CD4-positive, alpha-beta T cell treated with Interleukin-21 for 1 hour (primary cell): ENCODE results near the gene RAB22A.

Experiments used
- DNase-seq: peaks from one replicate; pipeline ENCODE4 v3.0.0-alpha.2; 2020

The RAB22A gene

GRCh38 chr20:58305061-58305460 is 4.5 kb upstream of the RAB22A start:
- no peak for DNase-seq

- DNase-seq, result peak; percentile 95
These were observed 2.9 kb upstream of the RAB22A start for GRCh38 chr20:58306421-58307261.

GRCh38 chr20:58307270-58307669 is 2.2 kb upstream of the RAB22A start:
- no peak for DNase-seq

GRCh38 chr20:58308290-58308679 is 1.2 kb upstream of the RAB22A start:
- DNase-seq, result peak; percentile 39

- peak; percentile 62 for DNase-seq
These were observed 611 bp upstream of the RAB22A start for GRCh38 chr20:58308680-58309527.

GRCh38 chr20:58310291-58310782 is 822 bp downstream of the RAB22A start:
- peak; percentile 33 for DNase-seq

- DNase-seq, result no peak
These were observed 3.3 kb downstream of the RAB22A start for GRCh38 chr20:58312836-58313235.

GRCh38 chr20:58313396-58313795 is 3.9 kb downstream of the RAB22A start:
- peak; percentile 54 for DNase-seq

- DNase-seq, result no peak
These were observed 11.7 kb downstream of the RAB22A start for GRCh38 chr20:58321205-58321604.

GRCh38 chr20:58322083-58322482 is 12.6 kb downstream of the RAB22A start:
- DNase-seq, result no peak

GRCh38 chr20:58325912-58326311 is 16.4 kb downstream of the RAB22A start:
- no peak for DNase-seq

GRCh38 chr20:58327211-58327610 is 17.7 kb downstream of the RAB22A start:
- no peak for DNase-seq

GRCh38 chr20:58328836-58329235 is 19.3 kb downstream of the RAB22A start:
- no peak for DNase-seq

- no peak for DNase-seq
These were observed 20.2 kb downstream of the RAB22A start for GRCh38 chr20:58329711-58330110.

- DNase-seq, result no peak
These were observed 20.7 kb downstream of the RAB22A start for GRCh38 chr20:58330249-58330648.

- no peak for DNase-seq
These were observed 21.2 kb downstream of the RAB22A start for GRCh38 chr20:58330687-58331086.

- no peak for DNase-seq
These were observed 22.5 kb downstream of the RAB22A start for GRCh38 chr20:58331961-58332551.

- DNase-seq, result no peak
These were observed 30.2 kb downstream of the RAB22A start for GRCh38 chr20:58339741-58340140.

GRCh38 chr20:58340151-58340550 is 30.6 kb downstream of the RAB22A start:
- no peak for DNase-seq

- no peak for DNase-seq
These were observed 31.3 kb downstream of the RAB22A start for GRCh38 chr20:58340853-58341252.

GRCh38 chr20:58342104-58342945 is 32.8 kb downstream of the RAB22A start:
- no peak for DNase-seq

GRCh38 chr20:58344741-58345140 is 35.2 kb downstream of the RAB22A start:
- DNase-seq, result no peak
